ENCODE data around the gene SLC36A2.
"Not testable (repeated sequence)": the region's sequence is repeated elsewhere in the genome, so short reads cannot be mapped to it uniquely, and the experiment has no call there.

The SLC36A2 gene

GRCh38 chr5:151320481-151320880, 26.9 kb downstream of the SLC36A2 start:
- no peak for DNase-seq

GRCh38 chr5:151318850-151319732, 28.3 kb downstream of the SLC36A2 start:
- DNase-seq, result no peak

- no peak for DNase-seq
Measured at GRCh38 chr5:151317871-151318270, 29.5 kb downstream of the SLC36A2 start.

- DNase-seq, result peak; percentile 67
Measured at GRCh38 chr5:151315998-151316597, 31.3 kb downstream of the SLC36A2 start.

GRCh38 chr5:151313357-151313756, 34.0 kb downstream of the SLC36A2 start:
- no peak for DNase-seq

- DNase-seq, result no peak
Measured at GRCh38 chr5:151312756-151313324, 34.5 kb downstream of the SLC36A2 start.

GRCh38 chr5:151310932-151311331, 36.4 kb downstream of the SLC36A2 start:
- DNase-seq, result no peak

- DNase-seq, result not testable (repeated sequence)
Measured at GRCh38 chr5:151309821-151310220, 37.5 kb downstream of the SLC36A2 start.

- DNase-seq, result not testable (repeated sequence)
Measured at GRCh38 chr5:151309266-151309665, 38.1 kb downstream of the SLC36A2 start.

- no peak for DNase-seq
Measured at GRCh38 chr5:151303666-151304065, 43.7 kb downstream of the SLC36A2 start, which contains the start of gene SLC36A3. Gene SLC36A3 (minus strand): TSS chr5:151303766. CDS start chr5:151303354, 412 bp downstream.

- peak; percentile 47 for DNase-seq
Measured at GRCh38 chr5:151298063-151298855, 49.1 kb downstream of the SLC36A2 start.

- DNase-seq, result no peak
Measured at GRCh38 chr5:151296974-151297373, 50.4 kb downstream of the SLC36A2 start.

- DNase-seq, result no peak
Measured at GRCh38 chr5:151296478-151296830, 50.9 kb downstream of the SLC36A2 start.

- no peak for DNase-seq
Measured at GRCh38 chr5:151295791-151296477, 51.4 kb downstream of the SLC36A2 start.

- DNase-seq, result no peak
Measured at GRCh38 chr5:151295138-151295537, 52.2 kb downstream of the SLC36A2 start.

GRCh38 chr5:151293624-151294023, 53.7 kb downstream of the SLC36A2 start:
- no peak for DNase-seq

GRCh38 chr5:151288180-151288579, 59.2 kb downstream of the SLC36A2 start:
- peak; percentile 18 for DNase-seq

GRCh38 chr5:151286246-151286645, 61.1 kb downstream of the SLC36A2 start:
- DNase-seq, result no peak

GRCh38 chr5:151285683-151286082, 61.7 kb downstream of the SLC36A2 start:
- no peak for DNase-seq

GRCh38 chr5:151284392-151284967, 62.9 kb downstream of the SLC36A2 start:
- DNase-seq, result no peak

- DNase-seq, result no peak
Measured at GRCh38 chr5:151283120-151283825, 64.1 kb downstream of the SLC36A2 start.

Measured in COR-L47 (cell line).